Heart right ventricle (tissue), 16 donors: Measurements from ENCODE around the gene SCMH1. TPM values are rescaled to one million over a fixed set of nuclear protein-coding genes. Genes with fewer than 3 reads are reported as not detected.

Source experiments
- ATAC-seq, 8 donors: fragments of 200-7000 bp; cut with Tn5 transposase; one replicate each; pipeline ENCODE4 v1.9.1; 2020; ENCODE audit warnings: mild to moderate bottlenecking in 8 of 8, moderate library complexity in 8 of 8, moderate number of reproducible peaks in 1 of 8
- DNase-seq, 2 donors: peaks; one replicate each; pipeline ENCODE4 v3.0.0-alpha.2; 2020
- H3K27ac ChIP-seq, 10 donors: fragments of 200-600 bp; sonication (generic) in 2 of 10; one replicate each; pipeline versions ENCODE4 v1.5.0 to v1.8.0; 2020 to 2022; ENCODE audit warnings: mild to moderate bottlenecking in 3 of 10
- H3K27me3 ChIP-seq, 7 donors: fragments of 200-600 bp; one replicate each; pipeline ENCODE4 v1.8.0; 2021 to 2022; ENCODE audit warnings: mild to moderate bottlenecking in 2 of 7
- H3K36me3 ChIP-seq, 9 donors: fragments of 200-600 bp; sonication (generic) in 1 of 9; one replicate each; pipeline versions ENCODE4 v1.5.0 to v1.8.0; 2020 to 2022; ENCODE audit warnings: mild to moderate bottlenecking in 2 of 9
- H3K4me1 ChIP-seq, 9 donors: fragments of 200-600 bp; sonication (generic) in 1 of 9; one replicate each; pipeline versions ENCODE4 v1.5.0 to v1.8.0; 2020 to 2022; ENCODE audit warnings: mild to moderate bottlenecking in 4 of 9
- H3K4me3 ChIP-seq, 10 donors: fragments of 200-600 bp; sonication (generic) in 2 of 10; one replicate each; pipeline versions ENCODE4 v1.5.0 to v1.8.0; 2020 to 2022; ENCODE audit warnings: mild to moderate bottlenecking in 7 of 10, moderate library complexity in 2 of 10
- H3K9me3 ChIP-seq, 11 donors: fragments of 200-600 bp in 10 of 11; sonication (generic) in 2 of 11; one replicate each; pipeline versions ENCODE4 v1.5.0 to v1.8.0; 2013 to 2022; ENCODE audit warnings: mild to moderate bottlenecking in 2 of 11, control low read depth in 1 of 11, moderate library complexity in 1 of 11
- CTCF ChIP-seq, 9 donors: fragments of 200-600 bp; sonication (generic) in 2 of 9; IDR thresholded peaks; one replicate each; pipeline versions ENCODE4 v1.5.0 to v1.8.0; 2021 to 2022; ENCODE audit warnings: antibody characterized with exemption in 9 of 9, mild to moderate bottlenecking in 5 of 9, moderate library complexity in 1 of 9
- WGBS, 2 donors: extraction: QIAGEN DNeasy Blood & Tissue Kit; methylation state at CpG; one replicate each; pipeline ENCODE4 v1.1.7; 2013; ENCODE audit warnings: inconsistent platforms in 1 of 2; 5-methylcytosine and 5-hydroxymethylcytosine counted together
- intact Hi-C, 10 donors: fragments of 100-400 bp; cut with DNase I; formaldehyde crosslinking; loops; one replicate each; pipeline versions ENCODE4 v1.11.1 to v1.14.2; 2022
- polyA plus RNA-seq, 2 donors: library from polyadenylated mRNA; stranded (reverse); fragments of 200-250 nt; gene quantifications; one replicate each; pipeline ENCODE4 v1.2.3, GENCODE V29; 2013
- total RNA-seq, 10 donors: library from RNA; stranded (reverse); fragmentation: NEBNext Ultra II Directional in 3 of 10; extraction: Animal tissue kit (Norgen Biotek cat#: 25700) in 3 of 10; gene quantifications; one replicate each; pipeline versions ENCODE4 v1.2.1 to v1.2.4, GENCODE V29; 2021 to 2023
- donor health status: Arrhythmogenic right ventricular cardiomyopathy.
- donor health status: ischemic (EF 13 %, LVEDD 7.1; RV severe dilation, severe dysfunction).
- donor health status: healthy with polysubstance abuse.
- donor health status: DM: no; HTN: yes; CAD: no.
- donor health status: DM: no; HTN: no; CAD: no.
- donor health status: ischemic (EF 25% LVEDD 6.9; RV normal size, moderate dysfunction).
- donor health status: ischemic (EF 25% LVEDD 5.7; RV mildly dilated, moderate dysfunction).
- donor health status: healthy.
- donor health status: DM: yes; HTN: yes; CAD: no.
- donor health status: Ischemic cardiomyopathy.
- donor health status: ischemic (EF 35%, LVEDD 5.7; RV mildly dilated, moderate dysfunction).
- donor health status: nonischemic (EF 11% LVEDD 7.7; RV severe dilation, severe dysfunction).
- donor health status: DM: yes; HTN: yes; CAD: no.
- donor health status: PGD.
- donor health status: ischemic (EF 29% LVEDD 5.4; RV normal size, mild dysfunction).
- donor health status: nonischemic (EF 23%, LVEDD 6.1; RV moderate dilation, normal function).

SCMH1 gene
- total and polyA plus RNA-seq, 12 donors: 29.6 to 53.5 (median 43.8) TPM

GRCh38 chr1:41169066-41169798 lies 72.9 kb downstream of the SCMH1 start:
- Histone ChIP-seq H3K36me3 (no peaks in the 10 kb centered on the region), H3K4me1 (no peaks in the 10 kb centered on the region), H3K27ac (no peak overlapping the region), H3K27me3 (no peaks in the 10 kb centered on the region), H3K9me3 (peaks cover 0 to 24% (median 8%) of the 10 kb centered on the region in 11 donors), H3K4me3 (no peak overlapping the region)
- intact Hi-C loops: no loop called here
- WGBS, 2 donors: 94 to 96% methylated on average over 7 of the region's 7 CpGs
- no peak for DNase-seq
- ATAC-seq: no peak
- TF ChIP-seq CTCF (IDR thresholded peaks at IDR 0.05): no peak

DNA sequence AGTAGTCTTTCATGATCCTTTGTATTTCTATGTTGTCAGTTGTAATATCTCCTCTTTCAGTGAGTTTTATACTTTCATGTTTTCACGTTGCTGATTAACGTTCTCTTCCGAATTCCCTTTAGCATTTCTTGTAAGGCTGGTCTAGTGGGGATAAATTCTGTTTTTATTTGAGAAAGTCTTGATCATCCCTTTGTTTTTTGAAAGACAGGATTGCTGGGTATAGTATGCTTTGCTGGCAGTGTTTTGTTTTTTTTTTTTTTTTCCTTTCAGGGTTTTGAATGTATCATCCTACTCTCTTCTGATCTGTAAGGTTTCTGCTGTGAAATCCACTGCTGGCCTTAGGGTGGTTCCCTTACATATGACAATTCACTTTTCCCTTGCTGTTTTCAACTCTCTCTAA lies 74.4 kb downstream of the SCMH1 start:
- no peak overlapping the region for H3K4me3 ChIP-seq
- ATAC-seq (no peak), DNase-seq (no peak)
- peaks cover 0 to 24% (median 8%) of the 10 kb centered on the region in 11 donors for H3K9me3 ChIP-seq
- intact Hi-C loops: no loop called here
- 96 to 98% methylated on average over 3 of the region's 3 CpGs for WGBS, 2 donors
- peaks cover 0 to 5% (median 0%) of the 10 kb centered on the region in 9 donors for H3K36me3 ChIP-seq
- H3K4me1 ChIP-seq: no peaks in the 10 kb centered on the region
- H3K27ac ChIP-seq: no peak overlapping the region
- no peaks in the 10 kb centered on the region for H3K27me3 ChIP-seq
- TF ChIP-seq CTCF (IDR thresholded peaks at IDR 0.05): no peak

DNA sequence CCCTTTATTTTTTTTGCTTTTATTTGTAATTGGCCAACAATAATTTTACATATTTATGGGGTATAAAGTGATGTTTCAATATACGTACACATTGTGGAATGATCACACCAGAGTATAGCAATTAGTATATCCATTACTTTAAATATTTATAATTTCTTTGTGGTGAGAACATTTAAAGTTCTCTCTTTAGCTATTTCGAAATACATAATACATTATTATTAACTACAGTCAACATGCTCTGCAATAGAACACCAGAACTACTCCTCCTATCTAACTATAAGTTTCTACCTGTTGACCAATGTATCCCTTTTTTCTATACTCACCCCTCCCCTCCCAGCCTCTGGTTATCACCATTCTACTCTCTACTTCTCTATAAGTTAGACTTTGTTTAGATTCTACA lies 77.4 kb downstream of the SCMH1 start:
- no peak overlapping the region for H3K4me3 ChIP-seq
- no peaks in the 10 kb centered on the region for H3K27me3 ChIP-seq
- no peak for ATAC-seq
- 99% methylated on average over 2 of the region's 2 CpGs for WGBS, 2 donors
- no peak overlapping the region for H3K27ac ChIP-seq
- intact Hi-C loops: no loop called here
- DNase-seq: no peak
- H3K4me1 ChIP-seq: peaks cover 0 to 4% (median 0%) of the 10 kb centered on the region in 9 donors
- TF ChIP-seq CTCF (IDR thresholded peaks at IDR 0.05): no peak
- peaks cover 0 to 18% (median 0%) of the 10 kb centered on the region in 9 donors for H3K36me3 ChIP-seq
- peaks cover 0 to 24% (median 8%) of the 10 kb centered on the region in 11 donors for H3K9me3 ChIP-seq

DNA sequence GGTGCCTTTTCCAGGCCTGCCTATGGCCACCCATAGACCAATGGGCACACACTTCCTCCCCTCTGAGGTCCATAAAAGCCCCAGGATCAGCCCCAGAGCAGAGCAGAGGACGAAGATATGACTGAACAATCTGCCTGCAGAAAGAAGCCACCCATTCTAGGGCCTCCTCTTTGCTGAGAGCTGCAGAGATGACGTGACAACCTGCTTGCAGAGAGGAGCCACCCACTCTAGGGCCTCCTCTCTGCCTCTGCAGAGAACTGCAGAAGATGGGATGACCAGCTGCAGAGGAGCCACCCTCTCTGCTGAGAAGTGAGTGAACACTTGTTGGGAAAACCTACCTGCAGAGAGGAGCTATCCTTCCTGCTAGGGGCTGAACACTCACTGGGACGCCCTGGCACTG lies 79.7 kb downstream of the SCMH1 start:
- 88 to 92% methylated on average over 3 of the region's 3 CpGs for WGBS, 2 donors

More for the DNA sequence above, 79.7 kb downstream of the SCMH1 start:
- ATAC-seq (peak in 1 of 8 donors; percentile 34), DNase-seq (no peak)
- H3K27me3 ChIP-seq: no peaks in the 10 kb centered on the region
- H3K36me3 ChIP-seq: peaks cover 0 to 21% (median 0%) of the 10 kb centered on the region in 9 donors
- intact Hi-C loops: no loop called here
- H3K4me3 ChIP-seq: no peak overlapping the region
- H3K9me3 ChIP-seq: peaks cover 0 to 5% (median under 1%) of the 10 kb centered on the region in 11 donors
- peaks cover 0 to 13% (median 0%) of the 10 kb centered on the region in 9 donors for H3K4me1 ChIP-seq
- TF ChIP-seq CTCF (IDR thresholded peaks at IDR 0.05): no peak
- no peak overlapping the region for H3K27ac ChIP-seq
